Measurements from ENCODE around the gene PLCE1. TPM values are rescaled to one million over a fixed set of nuclear protein-coding genes. Genes with fewer than 3 reads are reported as not detected.
"Not testable (repeated sequence)": the region's sequence is repeated elsewhere in the genome, so short reads cannot be mapped to it uniquely, and the experiment has no call there.

The PLCE1 gene
- total RNA-seq, 1 donor from 2014 or later = 6.1 TPM

DNA sequence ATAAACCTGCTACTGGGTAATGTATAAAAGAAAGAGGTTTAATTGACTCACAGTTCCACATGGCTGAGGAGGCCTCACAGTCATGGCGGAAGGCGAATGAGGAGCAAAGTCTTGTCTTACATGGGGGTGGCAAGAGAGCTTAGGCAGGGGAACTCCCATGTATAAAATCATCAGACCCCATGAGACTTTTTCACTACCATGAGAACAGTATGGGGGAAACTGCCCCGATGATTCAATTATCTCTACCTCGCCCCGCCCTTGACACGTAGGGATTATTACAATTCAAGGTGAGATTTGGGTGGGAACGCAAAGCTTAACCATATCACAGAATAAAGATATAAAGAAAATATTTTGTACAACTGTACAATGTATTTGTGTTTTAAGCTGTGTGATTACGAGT lies 39.4 kb upstream of the PLCE1 start:
- no peak for DNase-seq (ENCODE audit: low read depth, low spot score)
- Mint-ChIP-seq H3K9me3 (no peaks in the 10 kb centered on the region), H3K4me3 (no peak overlapping the region), H3K27me3 (ENCODE audit: low read depth) (no peaks in the 10 kb centered on the region), H3K36me3 (ENCODE audit: low read depth) (peaks cover 3% of the 10 kb centered on the region), H3K27ac (ENCODE audit: unreplicated experiment) (no peak overlapping the region), H3K4me1 (no peaks in the 10 kb centered on the region)
- TF ChIP-seq, protein P1, sequence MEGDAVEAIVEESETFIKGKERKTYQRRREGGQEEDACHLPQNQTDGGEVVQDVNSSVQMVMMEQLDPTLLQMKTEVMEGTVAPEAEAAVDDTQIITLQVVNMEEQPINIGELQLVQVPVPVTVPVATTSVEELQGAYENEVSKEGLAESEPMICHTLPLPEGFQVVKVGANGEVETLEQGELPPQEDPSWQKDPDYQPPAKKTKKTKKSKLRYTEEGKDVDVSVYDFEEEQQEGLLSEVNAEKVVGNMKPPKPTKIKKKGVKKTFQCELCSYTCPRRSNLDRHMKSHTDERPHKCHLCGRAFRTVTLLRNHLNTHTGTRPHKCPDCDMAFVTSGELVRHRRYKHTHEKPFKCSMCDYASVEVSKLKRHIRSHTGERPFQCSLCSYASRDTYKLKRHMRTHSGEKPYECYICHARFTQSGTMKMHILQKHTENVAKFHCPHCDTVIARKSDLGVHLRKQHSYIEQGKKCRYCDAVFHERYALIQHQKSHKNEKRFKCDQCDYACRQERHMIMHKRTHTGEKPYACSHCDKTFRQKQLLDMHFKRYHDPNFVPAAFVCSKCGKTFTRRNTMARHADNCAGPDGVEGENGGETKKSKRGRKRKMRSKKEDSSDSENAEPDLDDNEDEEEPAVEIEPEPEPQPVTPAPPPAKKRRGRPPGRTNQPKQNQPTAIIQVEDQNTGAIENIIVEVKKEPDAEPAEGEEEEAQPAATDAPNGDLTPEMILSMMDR (conservative IDR thresholded peaks at IDR 0.05) = no peak

DNA sequence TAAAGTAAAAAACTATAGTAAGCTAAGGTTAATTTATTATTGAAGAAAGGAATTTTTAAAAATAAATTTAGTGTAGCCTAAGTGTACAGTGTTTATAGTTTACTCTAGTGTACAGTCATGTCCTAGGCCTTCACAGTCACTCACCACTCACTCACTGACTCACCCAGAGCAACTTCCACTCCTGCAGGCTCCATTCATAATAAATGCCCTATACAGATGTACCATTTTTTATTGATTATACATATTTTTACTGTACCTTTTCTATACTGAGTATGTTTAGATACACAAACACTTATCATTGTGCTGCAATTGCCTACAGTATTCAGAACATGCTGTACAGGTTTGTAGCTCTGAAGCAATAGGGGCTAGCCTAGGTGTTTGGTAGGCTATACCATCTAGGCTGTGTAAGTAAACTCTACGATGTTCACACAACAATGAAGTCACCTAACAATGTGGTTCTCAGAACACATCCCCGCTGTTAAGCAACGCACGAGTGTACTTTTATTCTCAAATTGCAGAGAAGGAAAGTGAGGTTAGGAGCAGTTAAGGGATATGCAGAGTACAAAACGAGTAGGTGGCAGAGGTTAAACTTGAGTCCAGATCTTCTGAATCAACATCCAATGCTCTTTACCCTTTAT lies 38.9 kb upstream of the PLCE1 start:
- Mint-ChIP-seq H3K27ac (ENCODE audit: unreplicated experiment) (no peak overlapping the region), H3K4me1 (no peaks in the 10 kb centered on the region)

DNA sequence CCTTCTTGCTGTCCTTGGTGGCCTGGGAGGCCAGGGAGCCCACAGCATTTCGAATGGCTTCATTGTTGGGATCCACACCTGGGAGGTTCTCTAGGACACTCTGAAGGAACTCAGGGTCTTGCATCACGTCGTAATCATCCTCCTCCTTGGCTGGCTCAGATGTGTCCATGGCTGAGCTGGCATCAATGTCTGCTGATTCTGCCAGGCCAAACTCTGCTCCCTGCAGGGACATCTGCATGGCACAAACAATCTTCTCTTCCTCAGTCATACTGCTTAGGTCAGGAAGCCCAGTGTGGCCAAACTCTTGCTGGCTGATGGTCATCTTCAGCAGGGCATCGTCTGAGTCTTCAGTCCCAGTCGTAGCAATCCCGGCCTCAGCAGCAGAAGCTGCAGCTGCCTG lies 34.9 kb upstream of the PLCE1 start:
- H3K4me1 Mint-ChIP-seq = peaks cover 10% of the 10 kb centered on the region
- no peaks in the 10 kb centered on the region for H3K27me3 Mint-ChIP-seq (ENCODE audit: low read depth)
- peaks cover 10% of the 10 kb centered on the region for H3K36me3 Mint-ChIP-seq (ENCODE audit: low read depth)
- no peak for DNase-seq (ENCODE audit: low read depth, low spot score)
- no peak overlapping the region for H3K4me3 Mint-ChIP-seq
- no peaks in the 10 kb centered on the region for H3K9me3 Mint-ChIP-seq
- no peak overlapping the region for H3K27ac Mint-ChIP-seq (ENCODE audit: unreplicated experiment)
- TF ChIP-seq, protein P1 (conservative IDR thresholded peaks at IDR 0.05) = no peak

More for the DNA sequence above, 38.9 kb upstream of the PLCE1 start:
- Mint-ChIP-seq H3K4me3 (no peak overlapping the region), H3K27me3 (ENCODE audit: low read depth) (no peaks in the 10 kb centered on the region), H3K36me3 (ENCODE audit: low read depth) (peaks cover 8% of the 10 kb centered on the region), H3K9me3 (no peaks in the 10 kb centered on the region)
- TF ChIP-seq, protein P1 (conservative IDR thresholded peaks at IDR 0.05) = no peak
- no peak for DNase-seq (ENCODE audit: low read depth, low spot score)

DNA sequence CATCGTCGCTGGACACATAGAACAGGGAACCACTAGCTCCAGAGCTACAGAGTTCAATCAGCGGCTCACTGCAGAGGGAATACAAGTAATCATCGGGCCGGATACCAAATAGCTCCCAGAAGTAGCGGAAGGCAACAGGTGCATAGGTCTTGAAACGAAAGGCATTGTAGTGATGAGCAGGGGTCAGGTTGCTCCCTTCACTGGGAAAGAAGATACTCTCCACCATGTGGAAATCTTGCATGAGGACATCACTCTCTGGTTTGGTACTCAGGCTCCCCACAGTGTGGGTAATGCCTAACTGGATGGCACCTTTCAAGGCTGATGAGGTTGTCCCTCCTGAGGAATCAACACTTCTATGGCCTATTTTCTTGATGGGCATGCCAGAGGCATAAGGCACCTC lies 32.7 kb upstream of the PLCE1 start:
- H3K4me3 Mint-ChIP-seq; H3K27me3 Mint-ChIP-seq (ENCODE audit: low read depth); H3K36me3 Mint-ChIP-seq (ENCODE audit: low read depth); H3K9me3 Mint-ChIP-seq; DNase-seq (ENCODE audit: low read depth, low spot score); H3K27ac Mint-ChIP-seq (ENCODE audit: unreplicated experiment): not testable (repeated sequence)
- peaks cover 10% of the 10 kb centered on the region for H3K4me1 Mint-ChIP-seq

DNA sequence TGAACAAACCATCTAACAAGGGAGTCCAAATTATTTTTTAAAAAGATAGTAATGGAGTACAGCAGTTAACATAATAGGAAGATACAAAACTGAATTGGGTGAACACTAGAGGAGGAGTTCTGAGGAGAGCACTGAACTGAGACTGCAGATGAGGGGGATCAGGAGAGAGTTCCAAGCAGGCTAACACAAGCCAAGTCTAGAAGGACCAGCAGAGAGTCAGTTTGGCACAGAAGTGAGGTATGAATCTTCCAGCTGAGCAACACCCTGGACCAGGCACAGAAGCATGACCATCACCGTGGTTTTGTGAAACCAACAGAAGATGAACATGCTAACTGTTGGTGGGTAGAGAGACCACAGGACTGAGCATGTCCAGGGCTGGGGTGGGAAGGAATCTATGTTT lies 30.8 kb upstream of the PLCE1 start:
- Mint-ChIP-seq H3K27me3 (ENCODE audit: low read depth) (no peaks in the 10 kb centered on the region), H3K36me3 (ENCODE audit: low read depth) (peaks cover 10% of the 10 kb centered on the region), H3K4me1 (peaks cover 10% of the 10 kb centered on the region), H3K4me3 (no peak overlapping the region), H3K27ac (ENCODE audit: unreplicated experiment) (no peak overlapping the region), H3K9me3 (no peaks in the 10 kb centered on the region)
- TF ChIP-seq, protein P1 (conservative IDR thresholded peaks at IDR 0.05) = no peak
- DNase-seq (ENCODE audit: low read depth, low spot score) = no peak

DNA sequence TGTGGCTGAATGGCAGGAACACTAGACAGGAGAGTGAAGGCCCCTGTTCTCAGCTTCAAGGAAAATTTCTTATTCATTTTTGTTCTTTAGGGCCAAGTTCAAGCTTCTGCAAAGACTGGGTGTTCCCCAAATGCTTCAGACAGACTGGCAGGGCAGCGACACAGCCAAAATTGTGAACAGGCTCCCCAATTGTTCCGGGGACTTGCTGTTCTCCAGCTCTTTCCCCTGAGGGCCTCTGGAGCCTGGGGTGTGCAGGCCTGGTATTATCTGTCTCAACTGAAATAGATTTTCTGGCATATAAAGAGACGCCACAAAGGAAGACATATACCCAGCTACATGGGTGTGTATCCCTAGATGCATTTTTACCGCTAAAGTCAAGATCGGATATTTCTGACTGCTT lies 30.3 kb upstream of the PLCE1 start:
- TF ChIP-seq, protein P1 (conservative IDR thresholded peaks at IDR 0.05) = no peak
- H3K36me3 Mint-ChIP-seq (ENCODE audit: low read depth) = peaks cover 10% of the 10 kb centered on the region
- H3K4me1 Mint-ChIP-seq = peaks cover 10% of the 10 kb centered on the region
- H3K9me3 Mint-ChIP-seq = no peaks in the 10 kb centered on the region
- no peak overlapping the region for H3K27ac Mint-ChIP-seq (ENCODE audit: unreplicated experiment)
- H3K27me3 Mint-ChIP-seq (ENCODE audit: low read depth) = no peaks in the 10 kb centered on the region
- DNase-seq (ENCODE audit: low read depth, low spot score) = no peak
- H3K4me3 Mint-ChIP-seq = no peak overlapping the region

Measured in neural crest cell (in vitro differentiated cells).